ENCODE measurements around the gene CPZ.
"Not testable (repeated sequence)": the region's sequence is repeated elsewhere in the genome, so short reads cannot be mapped to it uniquely, and the experiment has no call there.

The CPZ gene

DNA sequence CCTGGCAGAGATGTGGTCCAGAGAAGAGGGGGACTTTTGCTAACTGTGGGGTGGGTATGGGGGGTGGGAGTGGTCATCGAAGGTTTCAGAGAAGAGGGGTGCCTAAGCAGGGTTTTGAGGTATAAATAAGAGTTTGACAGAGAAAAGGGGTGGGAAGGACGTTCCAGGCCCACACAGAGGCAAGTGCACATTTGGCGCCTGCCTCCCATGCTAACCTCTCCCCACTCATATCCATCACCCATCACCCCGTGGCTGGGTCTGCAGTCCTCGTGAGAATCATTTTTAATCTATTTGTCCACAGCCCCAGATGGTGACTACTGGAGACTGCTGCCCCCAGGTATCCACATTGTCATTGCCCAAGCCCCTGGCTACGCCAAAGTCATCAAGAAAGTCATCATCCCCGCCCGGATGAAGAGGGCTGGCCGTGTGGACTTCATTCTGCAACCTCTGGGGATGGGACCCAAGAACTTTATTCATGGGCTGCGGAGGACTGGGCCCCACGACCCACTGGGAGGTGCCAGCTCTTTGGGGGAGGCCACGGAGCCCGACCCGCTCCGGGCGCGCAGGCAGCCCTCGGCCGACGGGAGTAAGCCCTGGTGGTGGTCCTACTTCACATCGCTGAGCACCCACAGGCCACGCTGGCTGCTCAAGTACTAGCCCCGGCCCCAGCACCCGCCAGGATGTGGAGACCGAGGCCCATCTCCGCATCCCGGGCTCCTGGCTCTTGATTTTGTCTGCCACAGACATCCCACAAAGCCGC, 26.6 kb downstream of the CPZ start:
- Histone ChIP-seq H4K8ac (ENCODE audit: low read depth, low read length) (no peak overlapping the region), H4K5ac (ENCODE audit: low read length) (no peak overlapping the region), H3K36me3 (ENCODE audit: control insufficient read depth, insufficient read depth, low read length) (peaks cover 1% of the 10 kb centered on the region), H3K9ac (ENCODE audit: low read length) (no peak overlapping the region), H3K79me2 (ENCODE audit: control insufficient read depth, insufficient read depth, low read length) (no peaks in the 10 kb centered on the region), H3K23ac (ENCODE audit: low read length) (no peak overlapping the region), H3K56ac (ENCODE audit: low read length) (no peak overlapping the region), H3K79me1 (ENCODE audit: low read length) (no peaks in the 10 kb centered on the region), H3K4me2 (ENCODE audit: low read length) (no peak overlapping the region), H2BK120ac (ENCODE audit: low read depth, low read length) (no peak overlapping the region), H2BK5ac (ENCODE audit: low read length) (no peak overlapping the region), H3K27me3 (ENCODE audit: insufficient read depth, low read length, poor library complexity) (no peaks in the 10 kb centered on the region), H3K27ac (ENCODE audit: low read depth, low read length) (no peak overlapping the region), H3K18ac (ENCODE audit: low read length) (no peak overlapping the region), H3K4me3 (ENCODE audit: low read length) (no peak overlapping the region), H2AK5ac (ENCODE audit: low read length) (no peak overlapping the region), H2BK15ac (replicated peaks; ENCODE audit: low read depth) (no peak overlapping the region), H3K4ac (ENCODE audit: low read depth, low read length) (no peak overlapping the region), H3K4me1 (ENCODE audit: control insufficient read depth, low read depth, low read length) (no peaks in the 10 kb centered on the region)
- no peak for DNase-seq
- no CpG with 5 or more reads among the region's 28 CpGs for WGBS (ENCODE audit: extremely low coverage, insufficient coverage, low lambda C conversion rate)

DNA sequence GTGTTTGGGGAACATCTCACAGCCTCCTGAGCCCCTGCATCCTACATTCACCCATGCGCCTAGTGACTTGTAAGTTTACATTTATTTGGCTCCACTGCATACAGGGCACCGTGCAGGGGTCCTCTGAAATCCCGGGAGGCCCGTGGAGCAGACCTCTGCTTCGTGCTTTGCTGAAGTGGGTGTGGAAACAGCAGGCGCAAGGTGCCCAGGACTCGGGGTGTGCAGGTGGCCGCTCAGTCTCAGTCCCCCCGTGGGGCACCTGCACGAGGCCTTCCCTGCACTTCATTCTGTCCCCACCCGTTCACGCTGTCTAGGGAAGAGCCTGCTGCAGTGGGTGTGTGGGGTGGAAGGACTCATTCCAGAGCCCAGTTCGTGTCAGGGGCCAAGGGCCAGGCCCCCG, 28.6 kb downstream of the CPZ start:
- not testable (repeated sequence) for H3K18ac ChIP-seq (ENCODE audit: low read length); H3K79me1 ChIP-seq (ENCODE audit: low read length); H3K4ac ChIP-seq (ENCODE audit: low read depth, low read length); H2BK15ac ChIP-seq (replicated peaks; ENCODE audit: low read depth); H3K23ac ChIP-seq (ENCODE audit: low read length); DNase-seq; H3K27ac ChIP-seq (ENCODE audit: low read depth, low read length); H3K79me2 ChIP-seq (ENCODE audit: control insufficient read depth, insufficient read depth, low read length); H2BK5ac ChIP-seq (ENCODE audit: low read length); H2AK5ac ChIP-seq (ENCODE audit: low read length); H3K9ac ChIP-seq (ENCODE audit: low read length); H3K4me1 ChIP-seq (ENCODE audit: control insufficient read depth, low read depth, low read length); H3K56ac ChIP-seq (ENCODE audit: low read length); H4K5ac ChIP-seq (ENCODE audit: low read length); H2BK120ac ChIP-seq (ENCODE audit: low read depth, low read length); H3K36me3 ChIP-seq (ENCODE audit: control insufficient read depth, insufficient read depth, low read length); H3K4me2 ChIP-seq (ENCODE audit: low read length); H3K27me3 ChIP-seq (ENCODE audit: insufficient read depth, low read length, poor library complexity); H3K4me3 ChIP-seq (ENCODE audit: low read length); H4K8ac ChIP-seq (ENCODE audit: low read depth, low read length)
- no CpG with 5 or more reads among the region's 14 CpGs for WGBS (ENCODE audit: extremely low coverage, insufficient coverage, low lambda C conversion rate)

DNA sequence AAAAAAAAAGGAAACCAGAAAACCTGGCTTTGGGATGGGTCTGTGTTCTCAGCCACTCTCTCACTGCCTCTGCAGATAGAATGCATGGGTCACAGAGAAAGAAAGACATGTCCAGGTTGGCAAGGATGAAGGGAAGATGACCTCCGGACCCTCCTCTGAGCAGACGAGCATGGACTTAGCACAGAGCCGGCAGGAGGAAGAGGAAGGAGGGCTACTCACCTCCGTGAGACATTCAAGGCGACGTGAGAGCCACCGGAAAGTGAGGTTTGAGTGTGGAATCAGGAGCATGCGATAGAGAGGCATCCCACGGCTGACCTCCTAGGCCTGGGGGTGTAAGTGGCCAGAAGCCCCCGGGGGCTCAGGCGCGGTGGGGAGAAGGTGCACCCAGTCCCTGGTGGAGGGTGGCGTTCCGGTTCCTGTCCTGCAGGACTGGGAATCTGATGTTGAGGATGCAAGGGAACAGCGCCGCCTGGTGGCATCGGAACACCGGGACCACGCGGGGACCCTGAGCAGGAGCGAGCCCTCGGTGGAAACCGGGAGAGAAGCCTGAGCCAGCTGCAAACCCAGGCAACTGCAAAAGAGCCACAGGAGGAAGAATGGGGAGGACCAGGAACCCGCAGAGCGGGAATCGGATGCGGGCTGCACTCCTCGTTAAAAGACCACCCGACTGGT, 32.2 kb downstream of the CPZ start:
- H3K27me3 ChIP-seq (ENCODE audit: insufficient read depth, low read length, poor library complexity); H3K4me2 ChIP-seq (ENCODE audit: low read length); H3K4me1 ChIP-seq (ENCODE audit: control insufficient read depth, low read depth, low read length); H3K23ac ChIP-seq (ENCODE audit: low read length); H2BK120ac ChIP-seq (ENCODE audit: low read depth, low read length); H2BK15ac ChIP-seq (replicated peaks; ENCODE audit: low read depth); H3K79me2 ChIP-seq (ENCODE audit: control insufficient read depth, insufficient read depth, low read length); H3K18ac ChIP-seq (ENCODE audit: low read length); H2BK5ac ChIP-seq (ENCODE audit: low read length); H4K5ac ChIP-seq (ENCODE audit: low read length); H3K79me1 ChIP-seq (ENCODE audit: low read length); H3K36me3 ChIP-seq (ENCODE audit: control insufficient read depth, insufficient read depth, low read length); H3K4ac ChIP-seq (ENCODE audit: low read depth, low read length); H4K8ac ChIP-seq (ENCODE audit: low read depth, low read length); DNase-seq; H3K56ac ChIP-seq (ENCODE audit: low read length); H3K9ac ChIP-seq (ENCODE audit: low read length); H3K27ac ChIP-seq (ENCODE audit: low read depth, low read length); H2AK5ac ChIP-seq (ENCODE audit: low read length); H3K4me3 ChIP-seq (ENCODE audit: low read length): not testable (repeated sequence)
- WGBS (ENCODE audit: extremely low coverage, insufficient coverage, low lambda C conversion rate), result no CpG with 5 or more reads among the region's 29 CpGs

DNA sequence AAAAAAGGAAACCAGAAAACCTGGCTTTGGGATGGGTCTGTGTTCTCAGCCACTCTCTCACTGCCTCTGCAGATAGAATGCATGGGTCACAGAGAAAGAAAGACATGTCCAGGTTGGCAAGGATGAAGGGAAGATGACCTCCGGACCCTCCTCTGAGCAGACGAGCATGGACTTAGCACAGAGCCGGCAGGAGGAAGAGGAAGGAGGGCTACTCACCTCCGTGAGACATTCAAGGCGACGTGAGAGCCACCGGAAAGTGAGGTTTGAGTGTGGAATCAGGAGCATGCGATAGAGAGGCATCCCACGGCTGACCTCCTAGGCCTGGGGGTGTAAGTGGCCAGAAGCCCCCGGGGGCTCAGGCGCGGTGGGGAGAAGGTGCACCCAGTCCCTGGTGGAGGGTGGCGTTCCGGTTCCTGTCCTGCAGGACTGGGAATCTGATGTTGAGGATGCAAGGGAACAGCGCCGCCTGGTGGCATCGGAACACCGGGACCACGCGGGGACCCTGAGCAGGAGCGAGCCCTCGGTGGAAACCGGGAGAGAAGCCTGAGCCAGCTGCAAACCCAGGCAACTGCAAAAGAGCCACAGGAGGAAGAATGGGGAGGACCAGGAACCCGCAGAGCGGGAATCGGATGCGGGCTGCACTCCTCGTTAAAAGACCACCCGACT, 37.8 kb downstream of the CPZ start:
- not testable (repeated sequence) for H3K79me1 ChIP-seq (ENCODE audit: low read length); H3K18ac ChIP-seq (ENCODE audit: low read length); H3K23ac ChIP-seq (ENCODE audit: low read length); H3K36me3 ChIP-seq (ENCODE audit: control insufficient read depth, insufficient read depth, low read length); H3K56ac ChIP-seq (ENCODE audit: low read length); H3K79me2 ChIP-seq (ENCODE audit: control insufficient read depth, insufficient read depth, low read length); H2BK120ac ChIP-seq (ENCODE audit: low read depth, low read length); H4K5ac ChIP-seq (ENCODE audit: low read length); DNase-seq; H4K8ac ChIP-seq (ENCODE audit: low read depth, low read length); H2AK5ac ChIP-seq (ENCODE audit: low read length); H2BK15ac ChIP-seq (replicated peaks; ENCODE audit: low read depth); H3K4me2 ChIP-seq (ENCODE audit: low read length); H2BK5ac ChIP-seq (ENCODE audit: low read length); H3K9ac ChIP-seq (ENCODE audit: low read length); H3K27ac ChIP-seq (ENCODE audit: low read depth, low read length); H3K4ac ChIP-seq (ENCODE audit: low read depth, low read length); H3K4me1 ChIP-seq (ENCODE audit: control insufficient read depth, low read depth, low read length); H3K4me3 ChIP-seq (ENCODE audit: low read length); H3K27me3 ChIP-seq (ENCODE audit: insufficient read depth, low read length, poor library complexity)
- WGBS (ENCODE audit: extremely low coverage, insufficient coverage, low lambda C conversion rate), result no CpG with 5 or more reads among the region's 29 CpGs

DNA sequence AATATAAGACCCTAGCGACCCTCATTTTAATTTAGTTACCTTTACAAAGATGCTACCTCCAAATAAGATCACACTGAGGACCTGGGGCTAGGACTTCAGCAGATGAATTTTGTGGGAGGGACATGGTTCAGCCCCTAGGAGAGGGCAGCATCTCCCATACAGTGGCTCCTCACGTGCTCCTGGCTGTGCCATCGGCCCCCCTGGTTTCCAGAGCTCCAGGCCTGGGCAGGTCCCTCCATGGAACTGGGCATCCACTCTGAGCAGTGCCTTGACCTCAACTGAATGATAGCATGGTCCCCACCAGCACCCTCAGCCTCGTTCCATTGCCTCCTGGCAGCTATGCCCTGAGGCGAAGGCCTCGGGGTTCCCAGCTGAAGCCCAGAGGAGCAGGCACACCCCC, 39.3 kb downstream of the CPZ start:
- H3K9ac ChIP-seq (ENCODE audit: low read length); H2BK5ac ChIP-seq (ENCODE audit: low read length); H3K4me1 ChIP-seq (ENCODE audit: control insufficient read depth, low read depth, low read length): not testable (repeated sequence)

More for the DNA sequence above, 39.3 kb downstream of the CPZ start:
- DNase-seq; H3K36me3 ChIP-seq (ENCODE audit: control insufficient read depth, insufficient read depth, low read length); H3K27ac ChIP-seq (ENCODE audit: low read depth, low read length); H4K5ac ChIP-seq (ENCODE audit: low read length); H3K4ac ChIP-seq (ENCODE audit: low read depth, low read length); H3K18ac ChIP-seq (ENCODE audit: low read length); H2BK15ac ChIP-seq (replicated peaks; ENCODE audit: low read depth); H3K4me2 ChIP-seq (ENCODE audit: low read length); H3K27me3 ChIP-seq (ENCODE audit: insufficient read depth, low read length, poor library complexity); H4K8ac ChIP-seq (ENCODE audit: low read depth, low read length); H2AK5ac ChIP-seq (ENCODE audit: low read length); H2BK120ac ChIP-seq (ENCODE audit: low read depth, low read length); H3K79me2 ChIP-seq (ENCODE audit: control insufficient read depth, insufficient read depth, low read length); H3K23ac ChIP-seq (ENCODE audit: low read length); H3K56ac ChIP-seq (ENCODE audit: low read length); H3K79me1 ChIP-seq (ENCODE audit: low read length); H3K4me3 ChIP-seq (ENCODE audit: low read length): not testable (repeated sequence)
- WGBS (ENCODE audit: extremely low coverage, insufficient coverage, low lambda C conversion rate), result no CpG with 5 or more reads among the region's 6 CpGs
